ENCODE measurements around the gene ASCC3.

Gene ASCC3

DNA sequence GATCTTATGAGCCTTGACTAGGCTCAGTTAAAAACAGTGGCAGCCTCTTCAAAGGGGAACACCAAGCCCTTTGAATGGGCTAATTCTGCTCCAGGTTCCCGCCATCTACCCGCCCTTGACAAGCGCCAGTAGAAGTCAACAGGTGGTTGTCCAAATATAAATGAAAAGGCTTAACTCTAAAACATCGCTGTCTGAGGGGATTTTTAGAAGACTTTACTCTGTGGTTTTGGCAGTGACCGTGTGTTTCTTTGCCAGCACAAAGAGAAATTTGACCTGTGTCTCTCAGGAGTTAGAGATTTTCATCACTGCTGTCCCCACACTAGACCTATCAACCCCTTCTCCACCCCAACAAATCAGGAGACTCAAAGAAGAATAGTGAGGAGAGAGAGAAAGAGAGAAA is 396.7 kb downstream of the ASCC3 start:
- no peak for DNase-seq

DNA sequence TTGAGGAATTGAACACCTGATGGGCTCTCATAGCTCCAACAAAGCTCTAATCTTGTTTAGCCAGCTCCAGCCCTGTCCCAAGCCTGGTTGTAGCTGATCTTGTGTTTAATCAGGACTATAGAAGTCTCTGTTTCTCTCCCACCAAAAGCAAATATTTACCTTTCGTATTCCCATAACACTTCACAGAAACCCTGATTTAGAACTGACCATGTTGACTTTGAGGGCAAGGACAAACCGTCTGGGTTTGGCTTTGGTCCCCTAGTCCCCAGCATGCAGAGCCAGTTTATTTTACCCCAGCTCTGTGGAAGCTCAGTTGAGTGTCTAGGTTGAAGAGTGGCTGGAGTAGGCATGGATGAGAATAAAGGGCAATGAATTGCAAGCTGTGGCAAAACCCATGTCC is 398.4 kb downstream of the ASCC3 start:
- no peak for DNase-seq

DNA sequence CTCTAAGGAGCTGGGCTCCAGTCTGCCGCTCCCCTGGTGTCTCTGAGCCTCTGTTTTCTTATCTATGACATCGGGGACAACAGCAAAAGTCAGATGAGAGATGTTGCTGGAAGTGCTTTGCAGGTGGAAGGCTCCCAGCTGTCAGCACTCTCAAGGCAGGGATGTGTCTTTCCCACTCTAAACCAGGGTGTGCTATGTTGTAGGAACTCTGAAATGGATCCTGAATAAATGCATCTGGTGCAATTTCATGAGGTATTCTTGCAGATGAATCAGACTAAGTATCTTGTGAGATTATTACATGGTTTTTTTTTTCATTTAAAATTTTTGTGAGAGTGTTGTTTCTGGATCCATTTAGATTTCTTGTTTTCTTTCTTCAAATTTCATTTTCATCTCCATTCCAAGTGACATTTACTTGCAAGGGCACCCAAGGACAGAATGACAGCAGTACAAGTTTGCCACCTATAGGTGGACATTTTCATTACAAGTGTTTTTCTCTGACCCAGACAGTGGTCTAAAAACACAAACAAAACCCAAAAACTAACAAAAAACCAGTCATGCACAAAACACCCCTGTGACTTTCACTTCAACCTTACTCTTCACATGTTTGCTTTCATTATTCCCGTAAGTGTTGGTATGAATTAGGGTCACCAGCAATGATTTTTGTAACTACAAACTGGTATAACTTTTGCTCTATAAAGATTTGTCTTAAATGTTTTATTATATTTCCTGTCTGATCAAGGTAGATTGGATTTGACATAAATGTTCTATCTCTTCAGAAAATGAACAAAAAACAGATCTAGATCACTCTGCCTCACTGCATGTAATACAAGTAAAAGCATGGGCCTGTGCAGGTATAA is 401.7 kb downstream of the ASCC3 start:
- no peak for DNase-seq

DNA sequence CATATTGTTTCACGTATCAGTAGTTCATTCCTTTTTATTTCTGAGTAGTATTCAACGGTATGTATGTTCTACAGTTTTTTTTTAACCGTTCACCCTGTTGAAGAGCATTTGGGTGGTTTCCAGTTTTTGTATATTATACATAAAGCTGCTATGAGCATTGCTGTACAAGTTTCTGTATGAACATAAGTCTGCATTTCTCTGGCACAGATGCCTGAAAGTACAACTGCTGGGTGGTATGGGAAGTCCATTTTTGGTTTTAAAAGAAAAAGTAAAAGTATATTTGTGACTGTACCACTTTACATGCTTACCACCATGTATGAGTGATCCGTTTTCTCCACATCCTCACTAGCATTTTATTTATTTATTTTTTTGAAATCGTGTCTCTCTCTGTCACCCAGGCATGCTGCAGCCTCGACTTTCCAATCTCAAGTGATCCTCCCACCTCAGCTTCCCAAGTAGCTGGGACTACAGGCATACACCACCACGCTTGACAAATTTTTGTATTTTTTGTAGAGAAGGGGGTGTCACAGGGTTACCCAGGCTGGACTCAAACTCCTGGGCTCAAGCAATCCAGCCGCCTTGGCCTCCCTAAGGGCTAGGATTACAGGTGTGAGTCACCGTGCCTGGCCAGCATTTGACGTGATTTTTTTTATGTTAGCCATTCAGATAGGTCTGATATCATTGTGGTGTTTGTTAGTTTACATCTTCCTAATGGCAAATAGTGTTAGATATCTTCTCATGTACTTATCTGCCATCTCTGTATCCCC is 405.4 kb downstream of the ASCC3 start:
- DNase-seq, result no peak

DNA sequence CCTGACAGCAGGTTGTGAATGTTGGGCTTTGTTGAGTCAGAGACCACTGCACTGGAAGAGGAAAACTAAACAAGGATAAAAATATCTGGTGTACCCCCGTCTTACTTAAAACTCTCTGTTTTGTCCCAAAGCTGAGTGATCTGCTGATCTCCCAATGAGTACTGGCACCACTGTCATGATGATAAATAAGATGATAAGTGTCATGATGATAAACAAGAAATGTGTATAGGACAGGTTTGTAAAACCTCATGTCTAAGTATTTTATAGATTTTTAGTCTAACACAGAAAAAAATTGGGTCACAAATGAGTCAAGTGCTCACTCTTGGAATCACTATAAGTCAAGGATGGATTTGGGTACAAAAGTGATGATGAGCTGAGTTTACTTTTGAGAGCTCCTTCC is 407.9 kb downstream of the ASCC3 start:
- no peak for DNase-seq

DNA sequence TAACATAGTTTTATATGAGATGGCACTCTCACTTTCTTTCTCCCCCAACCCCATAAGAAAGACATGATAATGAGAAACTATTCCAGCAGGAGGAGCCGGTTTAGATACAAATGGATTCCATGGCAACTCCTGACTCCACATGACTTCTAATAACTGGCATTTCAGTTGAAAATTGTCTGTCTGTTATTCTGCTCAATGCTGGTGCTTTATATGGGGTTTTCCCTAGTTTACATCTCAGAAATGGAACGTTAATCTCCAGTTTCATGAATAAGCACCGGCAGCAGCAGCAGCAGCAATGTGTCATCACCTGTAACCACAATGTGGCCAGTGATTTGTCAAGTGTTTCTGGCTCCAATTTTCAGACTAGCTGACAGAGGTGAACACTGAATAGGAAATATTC is 408.5 kb downstream of the ASCC3 start:
- DNase-seq, result no peak

DNA sequence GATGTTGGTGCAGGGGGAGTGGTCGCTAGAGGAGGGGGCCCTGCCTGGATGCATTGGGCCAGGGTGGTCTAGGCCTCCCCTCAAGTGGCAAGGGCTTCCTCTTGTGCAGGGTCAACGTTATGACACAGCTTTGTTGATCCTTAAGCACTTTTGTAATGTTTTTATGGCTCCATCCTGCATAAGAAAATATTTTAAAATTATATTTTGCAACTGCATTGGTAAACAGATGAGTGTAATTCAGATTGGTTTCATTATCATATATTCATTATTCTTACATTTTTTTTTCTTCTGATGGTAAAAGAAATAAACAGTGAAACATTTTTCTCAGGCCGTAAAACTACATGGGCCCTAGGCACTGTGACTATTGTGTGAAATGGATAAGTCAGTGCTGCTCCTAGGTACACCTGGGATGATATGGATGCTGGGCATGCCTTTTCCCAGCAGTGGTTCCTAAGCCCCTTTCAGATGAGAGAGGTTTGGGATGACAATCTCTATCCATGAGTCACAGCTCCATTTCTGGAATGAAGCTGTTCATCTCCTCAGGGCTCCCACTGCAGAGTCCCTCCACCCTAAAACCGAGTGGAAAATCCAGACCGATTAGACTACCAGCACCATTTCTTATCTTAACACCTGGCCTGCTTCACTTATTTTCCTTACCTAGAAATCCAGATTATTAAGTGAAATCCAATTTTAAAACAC is 410.6 kb downstream of the ASCC3 start:
- no peak for DNase-seq

DNA sequence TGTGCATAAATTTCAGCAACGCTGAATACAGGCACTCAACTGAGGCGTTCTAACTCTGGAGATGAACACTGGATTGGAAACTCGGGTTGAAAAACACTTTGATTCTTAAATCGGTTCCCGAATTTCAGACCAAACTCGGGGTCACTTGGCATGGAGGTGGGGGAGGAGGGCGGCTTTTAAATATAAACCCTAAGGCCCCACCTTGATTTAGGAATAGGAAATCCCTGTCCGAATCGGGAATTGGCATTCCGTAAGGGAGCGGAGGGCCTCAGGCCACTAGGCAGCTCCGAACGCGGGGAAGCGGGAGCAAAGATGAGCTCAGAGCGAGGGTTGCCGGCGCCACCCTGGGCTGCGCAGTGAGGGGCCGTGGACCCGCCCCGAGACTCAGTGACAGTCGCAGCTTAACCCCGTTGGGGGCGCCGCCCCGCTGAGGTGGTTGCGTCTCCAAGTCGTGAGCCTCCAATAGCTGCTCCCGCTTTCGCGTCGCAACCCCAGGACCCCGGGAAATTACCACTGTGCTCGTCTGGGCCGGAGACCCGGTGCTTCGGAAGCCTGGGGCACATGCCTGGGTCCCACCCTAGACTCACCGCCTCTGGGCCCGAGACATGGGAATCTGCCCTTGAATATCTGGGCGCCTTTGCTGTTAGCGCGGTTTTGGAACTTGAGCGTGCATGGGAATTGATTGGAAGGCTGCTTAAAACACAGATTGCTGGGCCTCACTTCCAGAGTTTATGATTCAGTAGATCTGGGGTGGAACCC is 411.8 kb downstream of the ASCC3 start:
- no peak for DNase-seq

DNA sequence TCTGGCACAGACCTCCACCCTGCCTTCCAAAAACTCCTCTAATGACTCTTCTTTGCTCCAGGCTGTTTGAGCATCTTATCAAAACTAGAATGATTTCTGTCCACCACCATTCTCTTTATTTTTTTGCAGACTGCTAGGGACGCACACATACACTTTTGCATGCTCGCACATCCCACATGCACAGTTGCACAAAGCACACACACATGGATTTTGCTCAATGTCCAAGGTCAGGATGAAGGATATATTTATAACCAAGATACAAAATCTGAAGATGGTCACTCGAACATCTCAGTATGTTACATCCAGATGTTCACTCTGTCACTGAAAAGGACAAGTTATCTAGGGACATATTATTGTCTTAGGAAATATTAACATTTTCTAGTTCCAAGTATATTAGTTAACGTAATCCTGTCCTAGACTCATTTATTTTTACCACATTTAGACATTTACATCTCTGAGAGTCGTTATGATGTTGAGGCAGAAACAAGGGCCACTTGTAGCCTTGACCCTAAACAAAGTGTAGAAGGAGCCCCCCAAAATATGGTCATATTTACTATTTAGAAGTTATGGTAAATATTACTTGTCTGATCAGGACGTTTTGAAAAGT is 413.0 kb downstream of the ASCC3 start:
- DNase-seq, result no peak

DNA sequence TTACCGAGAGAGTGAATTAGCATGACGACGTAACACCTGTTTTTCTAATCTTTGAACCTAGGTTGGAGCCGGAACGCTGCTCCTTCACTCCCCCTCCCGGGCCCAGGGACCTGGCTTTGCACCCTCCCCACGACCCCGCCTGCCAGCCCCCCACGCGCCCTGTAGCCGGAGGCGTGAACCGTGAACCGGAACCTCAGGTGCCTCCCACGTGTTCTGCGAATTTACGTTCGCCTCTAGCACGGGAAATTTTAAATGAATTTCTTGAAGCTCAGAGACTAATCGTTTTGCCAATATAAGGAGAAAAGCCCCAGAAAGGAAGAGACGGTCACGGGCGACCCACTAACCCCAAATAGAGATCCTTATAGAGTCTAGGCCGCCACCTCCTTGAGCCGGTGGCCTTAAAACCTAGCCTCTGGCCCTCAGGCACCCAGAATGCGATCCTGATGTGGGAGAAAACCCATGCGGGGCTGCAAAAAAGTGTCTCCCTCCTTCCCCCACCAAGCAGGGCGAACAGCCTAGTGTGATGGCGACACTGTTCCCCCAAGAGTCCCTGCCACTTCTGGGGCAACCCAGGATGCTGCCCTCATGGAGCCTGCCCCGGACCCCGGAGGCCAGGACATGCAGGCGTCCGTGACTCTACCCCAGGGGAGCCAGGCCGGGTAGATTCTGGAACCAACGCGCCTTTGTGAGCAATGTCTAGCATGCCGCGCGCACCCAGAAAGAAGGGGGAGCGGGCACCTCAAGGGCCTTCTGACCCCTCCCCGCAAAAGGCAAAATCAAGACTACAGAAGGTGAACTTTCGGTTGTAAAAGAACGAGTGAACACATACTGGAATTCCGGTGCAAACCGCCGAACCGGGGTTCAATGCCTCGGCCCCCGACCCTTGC is 413.8 kb downstream of the ASCC3 start:
- no peak for DNase-seq

DNA sequence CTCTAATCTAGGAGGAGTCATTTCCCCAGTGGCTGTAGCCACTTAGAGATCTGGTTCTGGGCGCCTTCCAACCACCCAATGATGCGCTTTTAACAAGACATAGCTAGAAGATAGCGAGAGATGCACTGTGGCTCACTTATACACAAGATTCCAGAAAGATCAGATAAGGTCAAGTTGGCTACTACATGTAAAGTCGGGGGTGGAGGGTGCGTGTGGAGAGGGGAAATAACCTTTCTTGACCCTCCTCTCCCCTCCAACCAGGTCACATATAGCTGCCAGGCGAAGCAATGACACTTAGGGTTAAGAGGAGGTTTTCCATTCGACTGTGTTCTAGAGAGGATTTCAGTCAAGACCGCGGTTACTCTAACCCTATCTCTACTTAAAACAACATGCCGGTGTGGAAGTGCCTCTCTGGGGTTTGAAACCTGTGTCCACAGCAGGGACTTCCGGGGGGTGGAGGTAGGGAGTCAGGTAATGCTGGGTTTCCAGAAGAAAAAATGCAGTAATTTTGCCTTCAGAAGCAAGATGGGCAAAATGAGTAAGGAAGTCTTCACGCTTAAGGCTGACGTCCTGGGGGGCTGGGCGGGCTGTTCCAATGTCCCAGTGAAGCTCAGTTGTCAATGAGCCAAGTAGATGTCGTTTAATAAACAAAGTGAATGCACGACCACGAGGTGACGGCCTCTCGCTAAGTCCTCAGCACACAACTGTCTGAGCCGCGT is 414.6 kb downstream of the ASCC3 start:
- no peak for DNase-seq

DNA sequence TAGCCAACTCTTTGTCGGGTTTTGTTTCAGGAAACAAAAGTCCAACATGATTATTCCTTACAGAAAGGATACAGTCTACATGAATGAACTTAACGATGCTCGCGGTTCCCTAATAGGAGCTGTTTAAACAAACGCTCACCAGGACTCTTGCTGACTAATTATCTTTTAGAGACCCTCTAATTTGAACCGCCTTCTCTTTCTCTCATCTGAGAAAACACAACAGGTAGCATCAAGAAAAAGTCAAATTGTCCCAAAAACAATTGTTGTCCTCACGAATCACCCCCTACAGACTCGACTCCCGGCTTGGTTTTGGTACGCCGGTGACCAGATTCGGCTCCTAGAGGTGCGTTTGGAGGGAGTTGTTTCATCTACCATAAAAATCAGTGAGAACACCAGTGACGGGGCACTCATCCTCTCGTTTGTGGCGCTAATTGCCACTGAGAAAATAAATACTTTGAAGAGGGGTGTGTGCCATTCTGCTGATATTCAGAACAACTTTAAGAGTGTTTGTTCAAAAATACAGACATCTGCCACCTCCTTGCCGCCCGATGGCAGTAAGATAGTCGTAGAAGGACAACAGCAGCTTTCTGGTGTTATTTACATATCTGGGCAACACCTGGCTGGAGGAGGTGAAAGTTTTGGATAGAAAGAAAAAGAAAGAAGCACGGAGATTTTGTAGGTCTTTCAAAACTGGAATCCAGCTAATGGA is 415.3 kb downstream of the ASCC3 start:
- no peak for DNase-seq

DNA sequence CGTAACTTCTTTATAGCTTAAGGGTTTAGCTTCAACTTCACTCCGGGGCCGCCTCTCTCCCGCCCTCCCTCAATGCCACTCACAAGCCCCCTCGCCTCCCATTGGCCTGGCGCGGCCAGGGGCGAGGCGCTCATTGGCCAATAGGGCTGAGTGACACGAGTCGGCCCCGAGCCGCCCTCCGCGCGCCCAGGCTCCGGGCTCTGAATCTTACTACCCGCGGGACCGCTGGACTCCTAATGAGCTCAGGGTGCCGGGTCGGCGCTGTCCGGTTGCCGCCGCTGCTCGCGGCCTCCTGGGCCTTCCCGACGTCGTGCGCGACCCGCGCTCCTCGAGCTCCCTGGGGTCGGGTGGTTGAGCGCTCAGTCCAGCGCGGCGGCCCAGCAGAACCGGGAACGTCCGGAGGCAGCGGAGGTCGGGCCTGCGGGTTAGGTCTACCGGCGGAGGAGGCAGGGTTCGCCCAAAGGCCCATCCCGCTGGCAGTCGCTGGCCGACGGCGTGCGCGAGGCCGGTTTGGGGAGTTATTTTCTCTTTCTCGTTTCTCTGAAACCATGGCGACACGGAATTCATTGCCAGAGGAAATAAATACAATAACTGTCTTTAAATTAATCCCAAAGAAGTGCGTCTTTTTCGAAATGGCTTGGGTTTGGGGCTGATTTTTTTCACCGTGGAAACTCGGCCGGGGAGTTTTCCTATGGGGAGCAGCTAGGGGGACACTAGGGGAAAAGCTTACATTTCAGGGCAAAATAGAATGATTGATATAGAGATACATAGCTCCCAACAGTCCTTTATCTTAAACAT is 416.0 kb downstream of the ASCC3 start, which contains the start of gene SIM1:
SIM1 (minus strand) TSS at position 19 of the 798 bp plus-strand sequence. CDS start 1,453 bp downstream, outside the sequence.
- no peak for DNase-seq

DNA sequence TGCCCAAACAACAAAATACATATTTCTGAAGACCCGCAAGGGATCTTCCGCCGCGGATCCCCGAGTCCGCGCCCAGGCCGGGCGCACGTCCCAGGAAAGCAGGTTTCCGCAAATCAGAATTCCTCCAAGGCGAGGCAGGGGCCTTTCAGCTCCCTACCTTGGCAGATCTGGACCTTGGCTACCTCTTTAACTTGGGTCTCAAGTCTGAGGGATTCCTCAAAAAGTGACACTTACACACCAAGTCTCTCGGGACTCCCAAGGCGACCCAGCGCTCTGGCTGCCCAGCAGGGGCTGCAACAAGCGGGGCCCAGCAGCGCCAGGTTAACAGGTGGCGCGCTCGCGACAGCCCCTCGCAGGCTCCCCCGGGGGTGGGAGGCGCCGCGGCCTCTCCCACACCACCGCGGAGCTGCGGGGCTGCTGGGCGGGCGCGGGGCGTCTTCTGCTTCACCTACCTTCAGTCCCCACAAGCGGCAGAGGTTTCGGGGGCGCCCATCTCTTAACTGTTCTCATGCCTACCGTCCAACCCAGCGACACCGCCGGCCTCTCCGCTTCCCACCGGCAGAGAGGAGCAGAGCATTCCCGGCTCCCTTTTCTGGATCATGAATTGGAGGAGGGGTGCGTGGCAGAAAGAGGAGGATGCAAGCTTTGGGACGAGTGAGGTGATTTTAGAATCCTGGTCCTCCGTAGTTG is 416.8 kb downstream of the ASCC3 start:
- DNase-seq, result no peak

DNA sequence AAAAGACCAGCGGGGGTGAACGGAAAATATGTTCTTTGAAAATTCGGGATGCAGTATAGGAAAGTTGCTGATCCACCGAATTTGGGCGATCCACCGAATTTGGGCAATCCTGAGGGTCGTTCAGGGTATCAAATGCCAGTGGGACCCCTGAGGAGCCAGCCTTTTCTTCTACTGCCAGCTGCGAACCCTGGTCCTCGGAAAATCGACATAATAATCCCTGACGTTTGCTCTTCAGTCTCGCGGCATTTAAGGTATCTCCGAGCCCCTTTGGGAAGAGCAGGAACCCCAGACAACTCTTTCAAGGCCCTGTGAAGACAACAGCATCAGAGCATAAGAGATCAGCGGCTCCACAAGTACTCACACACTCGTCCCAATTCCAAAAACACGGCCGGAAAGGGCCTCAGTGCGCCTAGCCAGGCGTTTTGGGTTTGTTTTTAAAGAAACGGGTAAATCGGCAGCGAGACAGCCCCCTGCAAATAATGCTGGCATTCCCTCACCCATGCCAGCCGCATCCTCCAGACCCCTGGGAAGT is 417.4 kb downstream of the ASCC3 start:
- no peak for DNase-seq

DNA sequence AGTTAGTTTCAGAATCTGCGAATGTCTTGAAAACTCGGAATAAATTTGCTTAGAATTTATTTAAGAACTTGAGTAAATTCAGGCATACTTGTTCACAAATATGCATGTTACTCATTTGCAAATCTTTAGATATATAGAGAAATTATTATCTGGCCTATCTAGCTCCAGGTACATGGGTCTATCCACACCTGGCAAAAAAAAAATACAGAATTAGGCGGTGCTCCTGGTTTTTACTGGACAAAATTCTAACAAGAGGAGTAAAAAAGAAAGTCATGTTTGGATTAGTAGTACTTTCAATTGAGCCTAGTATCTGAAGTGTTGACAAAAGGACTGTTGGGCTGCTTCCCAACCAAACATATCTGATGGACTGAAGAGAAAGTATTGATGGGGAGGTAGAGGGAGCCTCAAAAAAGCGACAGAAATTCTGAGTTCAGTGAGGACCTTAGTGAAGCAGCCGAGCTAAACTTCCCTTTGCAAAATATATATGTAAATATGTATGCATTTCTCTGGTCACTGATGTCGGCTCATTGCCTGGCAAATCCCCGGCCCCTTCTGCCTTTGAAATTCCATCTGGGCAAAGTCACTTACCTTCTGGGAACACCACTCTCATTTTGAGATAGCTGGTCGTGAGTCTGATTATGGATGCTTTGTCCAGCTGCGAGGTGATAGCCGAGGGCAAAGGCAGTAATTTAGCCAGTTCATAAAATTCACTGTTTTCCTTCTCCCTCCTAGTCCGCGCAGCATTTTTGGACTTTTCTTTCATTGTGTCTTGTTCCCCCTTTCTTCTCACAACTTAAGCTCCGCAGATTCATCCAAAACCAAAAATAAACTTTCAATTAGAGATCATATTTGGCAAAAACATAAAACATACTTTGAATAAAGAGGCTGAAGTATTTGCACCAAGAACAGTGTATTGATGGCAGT is 418.2 kb downstream of the ASCC3 start:
- no peak for DNase-seq
